Neural progenitor cell (in vitro differentiated cells): ENCODE measurements around the gene ANKS1B.

Experiments
- CTCF ChIP-seq: fragments of 200-600 bp; sonication (generic); IDR thresholded peaks from 2 replicates; pipeline ENCODE4 v1.5.1; 2017; ENCODE audit warnings: antibody characterized with exemption, mild to moderate bottlenecking
- EZH2 ChIP-seq: fragments of 200-600 bp; sonication (generic); IDR thresholded peaks from 2 replicates; pipeline ENCODE4 v1.6.1; 2017; ENCODE audit warnings: antibody characterized with exemption, mild to moderate bottlenecking, moderate library complexity
- EZH2phosphoT487 ChIP-seq: fragments of 200-600 bp; sonication (generic); IDR thresholded peaks from 2 replicates; pipeline ENCODE4 v1.6.1; 2017; ENCODE audit warnings: antibody characterized with exemption

GRCh38 chr12:98840325-98840724 is 1144.4 kb downstream of the ANKS1B start:
- TF ChIP-seq EZH2phosphoT487: no peak
- TF ChIP-seq CTCF: no peak
- TF ChIP-seq EZH2: no peak
